Prostate gland (tissue), 2 donors: ENCODE measurements around the gene CYP1A2. TPM values are rescaled to one million over a fixed set of nuclear protein-coding genes. Genes with fewer than 3 reads are reported as not detected.
"Not testable (repeated sequence)": the region's sequence is repeated elsewhere in the genome, so short reads cannot be mapped to it uniquely, and the experiment has no call there.

Experiments
- DNase-seq: peaks from one replicate; pipeline ENCODE4 v3.0.0-alpha.2; 2019; ENCODE audit warnings: low spot score
- H3K27ac ChIP-seq, 2 donors: fragments of 200-600 bp; sonication (generic); 2 replicates each; pipeline ENCODE4 v1.5.1; 2017 to 2019
- H3K27me3 ChIP-seq: fragments of 200-600 bp; sonication (generic); replicated peaks from 2 replicates; pipeline ENCODE4 v1.5.1; 2019; ENCODE audit not compliant: insufficient read depth
- H3K36me3 ChIP-seq, 2 donors: fragments of 200-600 bp; sonication (generic); 1 replicate in 1 of 2; 2 replicates in 1 of 2; pipeline versions ENCODE4 v1.5.1 to v1.8.1; 2017 to 2019
- H3K4me1 ChIP-seq: fragments of 200-600 bp; sonication (generic); replicated peaks from 2 replicates; pipeline ENCODE4 v1.5.1; 2019
- H3K4me3 ChIP-seq, 2 donors: fragments of 200-600 bp; sonication (generic); 2 replicates each; pipeline ENCODE4 v1.5.1; 2017 to 2019
- H3K9me3 ChIP-seq: fragments of 200-600 bp; sonication (generic); 2 replicates; pipeline ENCODE4 v1.5.1; 2017
- CTCF ChIP-seq, 4 experiments: fragments of 200-600 bp in 2 of 4; fragments of 450-650 bp in 2 of 4; sonication (generic) in 2 of 4; IDR thresholded peaks; 1 replicate in 3 of 4; 2 replicates in 1 of 4; pipeline ENCODE4 v1.5.1; 2016 to 2019; ENCODE audit warnings: antibody characterized with exemption in 4 of 4, mild to moderate bottlenecking in 2 of 4, moderate library complexity in 2 of 4
- POLR2A ChIP-seq: fragments of 450-650 bp; IDR thresholded peaks from one replicate; pipeline ENCODE4 v1.6.1; 2016; ENCODE audit warnings: antibody characterized with exemption, mild to moderate bottlenecking
- POLR2AphosphoS5 ChIP-seq: sonication (generic); formaldehyde crosslinking; IDR thresholded peaks from one replicate; pipeline ENCODE4 v1.6.1; 2017; ENCODE audit warnings: antibody characterized with exemption
- WGBS: methylation state at CpG from one replicate; pipeline ENCODE4 v1.1.5; 2018; 5-methylcytosine and 5-hydroxymethylcytosine counted together
- intact Hi-C: fragments of 100-400 bp; cut with DNase I; formaldehyde crosslinking; loops from one replicate; pipeline ENCODE4 v1.14.2; 2022
- total RNA-seq, 2 donors: library from RNA; depleted of rRNA; stranded (reverse); fragments of >200 nt; gene quantifications; one replicate each; pipeline ENCODE4 v1.1.0, GENCODE V29; 2016

CYP1A2 gene
- total RNA-seq, 2 donors from 2014 or later = 0.46 TPM; not detected in 1

GRCh38 chr15:74735305-74735704 is 13.3 kb upstream of the CYP1A2 start:
- intact Hi-C loops = no loop called here
- peaks cover 2% of the 10 kb centered on the region for H3K27me3 ChIP-seq

GRCh38 chr15:74738239-74738638 is 10.4 kb upstream of the CYP1A2 start:
- DNase-seq, H3K27ac ChIP-seq, H3K4me1 ChIP-seq, H3K9me3 ChIP-seq, H3K27me3 ChIP-seq, H3K4me3 ChIP-seq, H3K36me3 ChIP-seq, intact Hi-C loops: not testable (repeated sequence)
- WGBS = 43% methylated on average over 5 of the region's 5 CpGs

More at GRCh38 chr15:74735305-74735704, 13.3 kb upstream of the CYP1A2 start:
- DNase-seq = no peak
- Histone ChIP-seq H3K36me3 (no peaks in the 10 kb centered on the region), H3K9me3 (no peaks in the 10 kb centered on the region), H3K4me1 (no peaks in the 10 kb centered on the region), H3K4me3 (no peak overlapping the region), H3K27ac (no peak overlapping the region)
- TF ChIP-seq CTCF (IDR thresholded peaks at IDR 0.05) = no peak
- no peak for TF ChIP-seq POLR2AphosphoS5
- TF ChIP-seq POLR2A = no peak
- WGBS = 81% methylated on average over 3 of the region's 3 CpGs

GRCh38 chr15:74742422-74742821 is 6.2 kb upstream of the CYP1A2 start:
- no peak for DNase-seq
- TF ChIP-seq POLR2AphosphoS5 = no peak
- no peak for TF ChIP-seq CTCF (IDR thresholded peaks at IDR 0.05)
- TF ChIP-seq POLR2A = no peak
- no peaks in the 10 kb centered on the region for H3K9me3 ChIP-seq
- intact Hi-C loops = no loop called here
- no peaks in the 10 kb centered on the region for H3K4me1 ChIP-seq
- no peaks in the 10 kb centered on the region for H3K27me3 ChIP-seq
- no peak overlapping the region for H3K4me3 ChIP-seq
- no peaks in the 10 kb centered on the region for H3K36me3 ChIP-seq
- no peak overlapping the region for H3K27ac ChIP-seq
- 92% methylated on average over 5 of the region's 5 CpGs for WGBS

- DNase-seq = no peak
- no peaks in the 10 kb centered on the region for H3K36me3 ChIP-seq
- WGBS = 78% methylated on average over 4 of the region's 4 CpGs
- H3K9me3 ChIP-seq = no peaks in the 10 kb centered on the region
- TF ChIP-seq POLR2A = no peak
- no peak for TF ChIP-seq CTCF (IDR thresholded peaks at IDR 0.05)
- no peak for TF ChIP-seq POLR2AphosphoS5
- H3K27me3 ChIP-seq = no peaks in the 10 kb centered on the region
- H3K27ac ChIP-seq = no peak overlapping the region
- intact Hi-C loops = no loop called here
- no peak overlapping the region for H3K4me3 ChIP-seq
- H3K4me1 ChIP-seq = no peaks in the 10 kb centered on the region
These were observed 2.3 kb upstream of the CYP1A2 start for GRCh38 chr15:74746389-74746788.

- intact Hi-C loops = no loop called here
- no peak overlapping the region for H3K27ac ChIP-seq
- H3K9me3 ChIP-seq = no peaks in the 10 kb centered on the region
- no peak for TF ChIP-seq CTCF (IDR thresholded peaks at IDR 0.05)
- DNase-seq = no peak
- WGBS = 89% methylated on average over 20 of the region's 20 CpGs
- H3K4me3 ChIP-seq = no peak overlapping the region
- no peaks in the 10 kb centered on the region for H3K4me1 ChIP-seq
- H3K27me3 ChIP-seq = no peaks in the 10 kb centered on the region
- no peaks in the 10 kb centered on the region for H3K36me3 ChIP-seq
These were observed 1.2 kb downstream of the CYP1A2 start for GRCh38 chr15:74749832-74750231.
